ENCODE measurements around the gene ANKEF1.

DNA sequence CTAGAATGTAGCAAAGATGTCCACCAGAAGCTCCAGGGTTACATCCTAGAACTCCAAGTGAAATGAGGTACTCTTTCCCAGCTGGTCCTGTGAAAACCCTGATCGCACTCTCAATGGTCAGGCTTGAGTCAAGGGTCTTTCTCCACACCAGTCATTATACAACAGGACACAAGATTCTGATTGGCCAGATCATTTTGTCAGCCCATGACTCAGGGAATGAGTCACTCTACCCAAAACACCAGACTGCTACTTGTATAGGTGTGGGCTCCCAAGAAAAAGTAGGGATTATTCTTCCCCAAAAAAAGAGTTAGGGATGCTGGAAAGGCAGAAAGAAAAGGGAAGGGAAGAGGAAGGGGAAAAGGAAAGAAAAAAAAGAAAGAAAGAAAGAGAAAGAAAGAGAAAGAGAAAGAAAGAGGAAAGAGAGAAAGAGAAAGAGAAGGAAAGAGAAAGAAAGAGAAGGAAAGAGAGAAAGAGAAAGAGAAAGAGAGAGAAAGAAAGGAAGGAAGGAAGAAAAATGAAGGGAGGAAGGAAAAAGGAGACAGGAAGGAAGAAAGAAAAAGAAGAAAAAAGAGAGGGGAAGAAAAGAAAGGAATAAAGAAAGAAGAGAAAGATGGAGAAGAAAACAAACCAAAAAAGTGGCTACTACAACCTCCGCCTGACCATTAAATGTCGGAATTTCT is 30.5 kb downstream of the ANKEF1 start:
- TF ChIP-seq CTCF (IDR thresholded peaks at IDR 0.05) (no peak), POLR2A (IDR thresholded peaks at IDR 0.05) (no peak)

All from thyroid gland (tissue), 4 donors.